Osteoblast (primary cell): ENCODE measurements around the gene IPO11. TPM values are rescaled to one million over a fixed set of nuclear protein-coding genes. Genes with fewer than 3 reads are reported as not detected.
A peak's percentile ranks its signal among the peaks of the same experiment; 100 is the strongest.

ENCODE experiments used
- DNase-seq: peaks from one replicate; pipeline ENCODE4 v3.0.0; 2011; ENCODE audit warnings: low spot score, mixed read lengths; ENCODE audit not compliant: insufficient read length; ENCODE audit errors: missing footprints
- H2AFZ ChIP-seq: 2 replicates; pipeline ENCODE4 v1.6.0; 2011; ENCODE audit warnings: mild to moderate bottlenecking, low read length
- H3K27ac ChIP-seq: 2 replicates; pipeline ENCODE4 v1.5.1; 2011; ENCODE audit warnings: mild to moderate bottlenecking, low read depth, low read length, moderate library complexity
- H3K27me3 ChIP-seq: 2 replicates; pipeline ENCODE4 v1.6.0; 2012; ENCODE audit warnings: mild to moderate bottlenecking, control low read depth, inconsistent platforms, low read length, moderate library complexity; ENCODE audit not compliant: insufficient read depth
- H3K36me3 ChIP-seq: 2 replicates; pipeline ENCODE4 v1.5.1; 2011; ENCODE audit warnings: mild to moderate bottlenecking, low read length, control low read depth, moderate library complexity; ENCODE audit not compliant: insufficient read depth
- H3K4me1 ChIP-seq: 2 replicates; pipeline ENCODE4 v1.5.1; 2011; ENCODE audit warnings: mild to moderate bottlenecking, low read length, control low read depth, moderate library complexity; ENCODE audit not compliant: insufficient read depth
- H3K4me2 ChIP-seq: 2 replicates; pipeline ENCODE4 v1.6.0; 2011; ENCODE audit warnings: mild to moderate bottlenecking, low read length; ENCODE audit not compliant: insufficient read depth
- H3K4me3 ChIP-seq: fragments of 200-600 bp; sonication (generic); 3 replicates; pipeline ENCODE4 v1.5.1; 2012; ENCODE audit warnings: mild to moderate bottlenecking, low read length, inconsistent platforms; ENCODE audit not compliant: insufficient read depth
- H3K79me2 ChIP-seq: 2 replicates; pipeline ENCODE4 v1.6.0; 2012; ENCODE audit warnings: mild to moderate bottlenecking, low read length, control low read depth, inconsistent platforms; ENCODE audit not compliant: insufficient read depth
- H3K9me3 ChIP-seq: 2 replicates; pipeline ENCODE4 v1.5.1; 2011; ENCODE audit warnings: low read depth, low read length, control low read depth
- H4K20me1 ChIP-seq: 2 replicates; pipeline ENCODE4 v1.6.0; 2012; ENCODE audit warnings: mild to moderate bottlenecking, low read length, control low read depth; ENCODE audit not compliant: insufficient read depth
- total RNA-seq: library from RNA; depleted of rRNA; stranded (reverse); fragments of >200 nt; gene quantifications from 2 replicates; pipeline ENCODE4 v1.2.3, GENCODE V29; 2012
- TF ChIP-seq, protein P1 (sequence below): IDR thresholded peaks from 2 replicates; pipeline ENCODE4 v1.5.1; 2011; ENCODE audit warnings: mild to moderate bottlenecking, low read depth, low read length, moderate library complexity; ENCODE audit errors: extremely low read depth

The IPO11 gene
- total RNA-seq, 1 donor = 24.2 TPM

DNA sequence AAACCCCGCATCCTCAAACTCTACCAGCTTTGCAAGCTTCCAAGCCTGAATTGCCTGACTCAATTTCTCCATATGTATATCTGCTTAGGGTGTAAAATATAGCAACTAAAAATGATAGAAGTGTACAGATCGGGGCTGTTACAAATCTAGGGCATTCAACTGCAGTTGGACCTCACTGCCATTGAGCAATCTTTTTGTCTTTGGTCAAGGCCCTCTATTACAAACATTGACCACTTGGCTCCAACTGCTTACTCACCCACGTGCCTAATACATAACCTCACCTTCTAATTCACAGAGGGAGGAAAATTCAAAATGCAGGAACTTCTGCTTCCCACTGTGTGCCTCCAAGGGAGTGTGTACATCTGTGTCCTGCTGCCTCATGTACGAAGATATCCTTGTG, 176.1 kb downstream of the IPO11 start:
- Histone ChIP-seq H3K36me3 (peaks cover 2% of the 10 kb centered on the region), H2AFZ (no peak overlapping the region), H3K27ac (no peak overlapping the region), H3K79me2 (no peaks in the 10 kb centered on the region), H4K20me1 (no peaks in the 10 kb centered on the region), H3K9me3 (no peaks in the 10 kb centered on the region), H3K4me1 (peaks cover 5% of the 10 kb centered on the region), H3K4me2 (no peak overlapping the region), H3K4me3 (no peak overlapping the region), H3K27me3 (no peaks in the 10 kb centered on the region)
- no peak for DNase-seq
- TF ChIP-seq, protein P1, sequence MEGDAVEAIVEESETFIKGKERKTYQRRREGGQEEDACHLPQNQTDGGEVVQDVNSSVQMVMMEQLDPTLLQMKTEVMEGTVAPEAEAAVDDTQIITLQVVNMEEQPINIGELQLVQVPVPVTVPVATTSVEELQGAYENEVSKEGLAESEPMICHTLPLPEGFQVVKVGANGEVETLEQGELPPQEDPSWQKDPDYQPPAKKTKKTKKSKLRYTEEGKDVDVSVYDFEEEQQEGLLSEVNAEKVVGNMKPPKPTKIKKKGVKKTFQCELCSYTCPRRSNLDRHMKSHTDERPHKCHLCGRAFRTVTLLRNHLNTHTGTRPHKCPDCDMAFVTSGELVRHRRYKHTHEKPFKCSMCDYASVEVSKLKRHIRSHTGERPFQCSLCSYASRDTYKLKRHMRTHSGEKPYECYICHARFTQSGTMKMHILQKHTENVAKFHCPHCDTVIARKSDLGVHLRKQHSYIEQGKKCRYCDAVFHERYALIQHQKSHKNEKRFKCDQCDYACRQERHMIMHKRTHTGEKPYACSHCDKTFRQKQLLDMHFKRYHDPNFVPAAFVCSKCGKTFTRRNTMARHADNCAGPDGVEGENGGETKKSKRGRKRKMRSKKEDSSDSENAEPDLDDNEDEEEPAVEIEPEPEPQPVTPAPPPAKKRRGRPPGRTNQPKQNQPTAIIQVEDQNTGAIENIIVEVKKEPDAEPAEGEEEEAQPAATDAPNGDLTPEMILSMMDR = no peak

DNA sequence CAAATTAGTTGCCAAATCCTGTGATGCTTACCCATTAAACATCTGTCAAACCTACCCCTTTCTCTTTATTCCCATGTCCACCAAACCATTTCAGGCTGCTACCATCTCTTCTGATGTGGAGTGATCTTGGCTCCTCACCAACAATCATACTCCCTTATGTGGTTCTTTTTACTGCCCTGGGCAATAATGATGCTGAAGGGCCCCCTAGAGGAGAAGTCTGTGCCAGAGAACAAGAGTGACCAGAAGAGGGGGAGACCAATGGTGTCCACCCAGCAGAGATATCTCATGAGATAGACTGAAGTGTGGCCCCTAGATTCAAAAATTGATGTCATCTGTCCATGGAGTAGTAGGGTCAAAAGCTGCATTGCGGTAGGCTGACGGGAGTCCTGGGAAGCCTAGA, 176.9 kb downstream of the IPO11 start:
- H3K4me1 ChIP-seq = peaks cover 5% of the 10 kb centered on the region
- H3K27me3 ChIP-seq = no peaks in the 10 kb centered on the region
- no peak overlapping the region for H3K27ac ChIP-seq
- H3K36me3 ChIP-seq = peaks cover 2% of the 10 kb centered on the region
- DNase-seq = no peak
- no peak overlapping the region for H2AFZ ChIP-seq
- no peak overlapping the region for H3K4me2 ChIP-seq
- TF ChIP-seq, protein P1 = no peak
- H3K4me3 ChIP-seq = no peak overlapping the region
- no peaks in the 10 kb centered on the region for H4K20me1 ChIP-seq
- H3K79me2 ChIP-seq = no peaks in the 10 kb centered on the region
- no peaks in the 10 kb centered on the region for H3K9me3 ChIP-seq

DNA sequence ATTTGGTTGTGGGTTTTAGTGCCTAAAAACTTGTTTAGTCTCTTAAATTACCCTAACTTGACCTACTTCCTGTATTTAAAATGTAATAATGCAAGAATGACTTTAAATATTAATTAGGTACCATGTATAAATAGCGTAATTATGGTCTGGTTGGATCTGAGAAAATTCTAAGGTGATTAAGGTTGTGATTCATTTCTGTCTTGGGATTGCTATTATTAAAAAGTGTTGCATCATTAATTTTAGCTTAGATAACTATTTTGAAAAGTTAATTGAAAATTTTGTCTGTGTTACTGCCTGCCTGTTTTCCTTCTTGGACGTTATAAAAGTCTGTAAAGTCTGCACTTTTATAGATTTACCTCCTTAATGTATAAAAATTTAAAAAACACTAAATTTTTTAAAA, 177.8 kb downstream of the IPO11 start:
- no peak overlapping the region for H3K4me2 ChIP-seq

DNA sequence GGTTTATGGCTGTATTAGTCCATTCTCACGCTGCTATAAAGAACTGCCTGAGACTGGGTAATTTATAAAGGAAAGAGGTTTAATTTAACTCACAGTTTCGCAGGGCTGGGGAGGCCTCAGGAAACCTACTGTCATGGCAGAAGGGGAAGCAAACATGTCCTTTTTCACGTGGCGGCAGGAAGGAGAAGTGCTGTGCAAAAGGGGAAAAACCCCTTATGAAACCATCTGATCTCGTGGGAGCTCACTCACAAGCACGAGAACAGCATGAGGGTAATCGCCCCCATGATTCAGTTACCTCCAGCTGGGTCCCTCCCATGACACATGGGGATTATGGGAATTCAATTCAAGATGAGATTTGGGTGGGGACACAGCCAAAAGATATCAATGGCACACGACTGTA, 180.0 kb downstream of the IPO11 start:
- Histone ChIP-seq H4K20me1 (no peaks in the 10 kb centered on the region), H3K27ac (peak overlapping the region; percentile 52), H3K27me3 (no peaks in the 10 kb centered on the region), H3K4me1 (peaks cover 14% of the 10 kb centered on the region), H3K36me3 (peaks cover 2% of the 10 kb centered on the region), H3K9me3 (no peaks in the 10 kb centered on the region), H3K79me2 (no peaks in the 10 kb centered on the region), H3K4me2 (no peak overlapping the region), H2AFZ (no peak overlapping the region), H3K4me3 (no peak overlapping the region)
- TF ChIP-seq, protein P1 = no peak
- DNase-seq = no peak

More for the DNA sequence above, 177.8 kb downstream of the IPO11 start:
- Histone ChIP-seq H3K9me3 (no peaks in the 10 kb centered on the region), H3K4me3 (no peak overlapping the region), H3K27ac (no peak overlapping the region), H3K36me3 (peaks cover 2% of the 10 kb centered on the region), H4K20me1 (no peaks in the 10 kb centered on the region), H3K27me3 (no peaks in the 10 kb centered on the region), H2AFZ (no peak overlapping the region), H3K79me2 (no peaks in the 10 kb centered on the region), H3K4me1 (peaks cover 5% of the 10 kb centered on the region)
- no peak for DNase-seq
- TF ChIP-seq, protein P1 = no peak
